ENCODE data around the gene STX5.

GRCh38 chr11:62782753-62783152 lies 49.1 kb downstream of the STX5 start:
- TF ChIP-seq CTCF (IDR thresholded peaks at IDR 0.05): no peak
- no peak for TF ChIP-seq POLR2AphosphoS5 (IDR thresholded peaks at IDR 0.05)

All from sigmoid colon (tissue), 4 donors.